ENCODE measurements around the gene CNTNAP2.

DNA sequence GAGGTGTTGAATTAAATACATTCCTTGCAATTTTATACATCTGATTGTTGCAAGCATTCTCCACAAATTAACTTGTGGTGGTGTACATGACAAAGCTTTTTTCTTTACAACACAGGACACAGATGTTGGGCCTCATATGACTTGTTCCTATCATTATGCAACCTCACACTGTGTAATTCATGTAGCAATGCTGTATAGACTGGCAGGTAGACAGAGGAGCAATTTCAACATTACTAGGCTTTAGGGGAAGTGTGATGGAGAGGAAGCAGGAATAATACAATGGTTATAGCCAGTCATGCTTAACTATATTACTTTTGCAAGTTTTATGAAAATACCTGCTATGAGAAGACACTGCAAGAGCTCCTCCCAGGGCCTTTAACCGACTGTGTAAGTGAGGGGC lies 832.1 kb downstream of the CNTNAP2 start:
- TF ChIP-seq EP300 (IDR thresholded peaks at IDR 0.05) (no peak), POLR2A (IDR thresholded peaks at IDR 0.05) (no peak), POLR2AphosphoS5 (IDR thresholded peaks at IDR 0.05) (no peak)
- TF ChIP-seq, protein P1, sequence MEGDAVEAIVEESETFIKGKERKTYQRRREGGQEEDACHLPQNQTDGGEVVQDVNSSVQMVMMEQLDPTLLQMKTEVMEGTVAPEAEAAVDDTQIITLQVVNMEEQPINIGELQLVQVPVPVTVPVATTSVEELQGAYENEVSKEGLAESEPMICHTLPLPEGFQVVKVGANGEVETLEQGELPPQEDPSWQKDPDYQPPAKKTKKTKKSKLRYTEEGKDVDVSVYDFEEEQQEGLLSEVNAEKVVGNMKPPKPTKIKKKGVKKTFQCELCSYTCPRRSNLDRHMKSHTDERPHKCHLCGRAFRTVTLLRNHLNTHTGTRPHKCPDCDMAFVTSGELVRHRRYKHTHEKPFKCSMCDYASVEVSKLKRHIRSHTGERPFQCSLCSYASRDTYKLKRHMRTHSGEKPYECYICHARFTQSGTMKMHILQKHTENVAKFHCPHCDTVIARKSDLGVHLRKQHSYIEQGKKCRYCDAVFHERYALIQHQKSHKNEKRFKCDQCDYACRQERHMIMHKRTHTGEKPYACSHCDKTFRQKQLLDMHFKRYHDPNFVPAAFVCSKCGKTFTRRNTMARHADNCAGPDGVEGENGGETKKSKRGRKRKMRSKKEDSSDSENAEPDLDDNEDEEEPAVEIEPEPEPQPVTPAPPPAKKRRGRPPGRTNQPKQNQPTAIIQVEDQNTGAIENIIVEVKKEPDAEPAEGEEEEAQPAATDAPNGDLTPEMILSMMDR (IDR thresholded peaks at IDR 0.05), result no peak

Data from stomach (tissue), 4 donors.